ENCODE data around the gene CCDC32.
"Not testable (repeated sequence)": the region's sequence is repeated elsewhere in the genome, so short reads cannot be mapped to it uniquely, and the experiment has no call there.

The CCDC32 gene, protein sequence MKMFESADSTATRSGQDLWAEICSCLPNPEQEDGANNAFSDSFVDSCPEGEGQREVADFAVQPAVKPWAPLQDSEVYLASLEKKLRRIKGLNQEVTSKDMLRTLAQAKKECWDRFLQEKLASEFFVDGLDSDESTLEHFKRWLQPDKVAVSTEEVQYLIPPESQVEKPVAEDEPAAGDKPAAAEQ

DNA sequence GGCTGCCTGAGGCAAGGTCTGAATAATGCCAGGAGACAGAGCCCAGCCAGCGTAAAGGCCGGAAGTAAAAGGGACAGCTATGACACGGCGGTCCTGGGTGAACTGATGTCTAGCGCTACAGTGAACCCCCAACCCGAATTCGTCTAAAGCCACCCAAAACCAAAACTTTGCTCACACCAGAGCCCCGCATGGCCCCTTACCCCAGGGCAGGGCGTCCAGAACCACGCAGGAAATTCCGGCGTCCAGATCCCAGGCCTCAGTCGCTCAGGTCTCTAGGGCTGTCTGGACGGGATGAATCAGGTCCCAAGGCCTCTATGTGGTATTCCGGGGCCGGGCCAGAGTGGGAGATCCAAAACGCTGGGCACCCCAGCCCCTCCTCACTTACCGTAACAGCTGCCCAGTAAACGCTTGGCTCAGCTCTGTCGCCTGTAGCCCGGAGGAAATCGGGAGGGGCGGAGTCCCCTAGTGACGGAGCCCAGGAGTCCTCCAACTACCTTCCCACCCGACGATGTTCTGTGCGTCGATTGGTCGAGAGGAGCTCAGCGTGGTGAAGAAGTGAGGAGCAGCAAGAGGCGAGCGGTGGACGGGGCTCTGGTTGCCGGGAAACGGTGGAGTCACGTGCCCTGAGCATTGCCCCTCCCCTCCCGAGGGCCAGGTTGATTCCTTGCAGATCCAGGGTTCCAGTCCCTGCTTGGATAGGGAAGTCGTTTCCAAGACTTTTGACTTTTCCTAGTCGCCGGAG, at the start of gene CCDC32:
CCDC32 (minus strand) TSS at position 452 of the 742 bp plus-strand sequence. CDS start 2,027 bp downstream, outside the sequence.
- peak; percentile 100 for DNase-seq

DNA sequence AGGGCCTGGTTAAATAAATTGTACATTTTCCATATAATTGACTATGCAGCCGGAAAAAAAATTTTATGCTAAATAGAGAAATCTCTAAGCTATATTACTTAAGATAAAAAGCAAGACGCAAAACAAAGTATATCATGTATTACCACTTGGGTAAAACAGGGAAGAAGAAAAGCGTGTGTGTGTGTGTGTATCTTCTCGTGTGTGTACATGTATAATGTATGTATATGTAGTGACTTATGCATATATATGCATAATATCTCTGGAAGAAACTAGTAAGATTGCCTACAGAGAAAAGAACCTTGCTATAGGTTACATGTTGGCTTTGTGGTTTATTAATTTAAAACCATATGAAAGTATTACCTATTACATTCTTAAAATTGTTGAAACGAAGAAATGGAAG, 48.2 kb upstream of the CCDC32 start:
- DNase-seq: no peak

- DNase-seq: no peak
Measured at GRCh38 chr15:40603935-40604334, 39.1 kb upstream of the CCDC32 start.

DNA sequence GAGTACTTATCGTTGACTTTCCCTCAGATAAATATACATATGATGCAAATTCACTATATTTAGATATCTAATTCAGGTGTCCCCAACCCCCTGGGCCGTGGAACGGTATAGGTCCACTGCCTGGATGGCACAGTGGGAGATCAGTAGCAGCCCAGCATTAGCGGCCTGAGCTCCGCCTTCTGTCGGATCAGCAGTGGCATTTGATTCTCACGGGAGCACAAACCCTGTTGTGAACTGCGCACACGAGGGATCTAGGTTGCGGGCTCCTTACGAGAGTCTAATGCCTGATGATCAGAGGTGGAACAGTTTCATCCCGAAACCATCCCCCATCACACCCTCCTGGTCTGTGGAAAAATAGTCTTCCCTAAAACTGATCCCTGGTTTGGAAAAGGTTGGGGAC, 36.1 kb upstream of the CCDC32 start:
- DNase-seq: no peak

GRCh38 chr15:40598672-40599071, 33.8 kb upstream of the CCDC32 start:
- no peak for DNase-seq

DNA sequence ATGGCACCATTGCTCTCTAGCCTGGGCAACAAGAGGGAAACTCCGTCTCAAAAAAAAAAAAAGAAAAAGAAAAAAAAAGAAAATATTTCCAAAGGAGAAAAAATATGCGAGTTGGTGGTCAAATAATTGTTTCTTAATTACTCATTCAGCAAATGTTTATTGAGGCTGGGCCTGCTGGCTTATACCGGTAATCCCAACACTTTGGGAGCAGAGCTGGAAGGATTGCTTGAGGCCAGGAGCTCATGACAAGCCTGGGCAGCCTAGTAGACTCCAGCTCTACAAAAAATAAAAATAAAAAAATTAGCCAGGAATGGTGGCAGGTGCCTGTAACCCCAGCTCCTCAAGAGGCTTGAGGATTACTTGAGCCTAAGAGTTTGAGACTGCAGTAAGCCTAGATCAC, 33.3 kb upstream of the CCDC32 start:
- no peak for DNase-seq

DNA sequence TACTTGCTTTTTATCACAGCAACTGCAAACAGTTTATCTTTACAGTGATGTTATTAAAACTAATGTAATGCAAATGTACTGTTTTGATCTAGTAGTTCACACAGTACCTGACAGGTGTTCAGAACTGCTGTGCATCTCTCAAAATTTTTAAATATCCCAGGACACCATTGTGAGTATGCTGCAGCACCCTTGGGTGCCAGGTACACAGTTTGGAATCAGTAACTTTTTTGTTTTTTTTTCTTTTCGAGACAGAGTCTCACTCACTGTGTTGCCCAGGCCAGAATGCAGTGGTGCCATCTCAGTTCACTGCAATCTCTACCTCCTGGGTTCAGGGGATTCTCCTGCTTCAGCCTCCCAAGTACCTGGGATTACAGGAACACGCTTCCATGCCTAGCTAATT, 32.2 kb upstream of the CCDC32 start:
- DNase-seq: no peak

DNA sequence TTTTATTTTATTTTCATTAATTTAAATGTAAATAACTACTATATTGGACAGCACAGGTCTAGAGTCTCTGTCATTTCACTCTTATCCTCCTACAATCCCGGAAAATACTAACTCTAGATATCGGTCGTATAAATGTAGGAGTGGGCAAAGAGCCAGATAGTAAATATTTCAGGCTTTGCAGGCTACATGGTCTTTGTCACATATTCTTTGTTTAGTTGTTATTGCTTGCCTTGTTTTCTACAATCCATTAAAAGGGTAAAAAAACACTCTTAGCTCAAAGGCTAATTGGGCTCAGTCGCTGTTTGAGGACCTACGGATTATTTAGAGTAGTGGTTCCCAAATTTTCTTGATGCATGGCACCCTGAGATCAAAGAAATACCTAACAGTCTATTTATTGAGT, 30.9 kb upstream of the CCDC32 start:
- no peak for DNase-seq

- no peak for DNase-seq
Measured at GRCh38 chr15:40595219-40595618, 30.4 kb upstream of the CCDC32 start.

DNA sequence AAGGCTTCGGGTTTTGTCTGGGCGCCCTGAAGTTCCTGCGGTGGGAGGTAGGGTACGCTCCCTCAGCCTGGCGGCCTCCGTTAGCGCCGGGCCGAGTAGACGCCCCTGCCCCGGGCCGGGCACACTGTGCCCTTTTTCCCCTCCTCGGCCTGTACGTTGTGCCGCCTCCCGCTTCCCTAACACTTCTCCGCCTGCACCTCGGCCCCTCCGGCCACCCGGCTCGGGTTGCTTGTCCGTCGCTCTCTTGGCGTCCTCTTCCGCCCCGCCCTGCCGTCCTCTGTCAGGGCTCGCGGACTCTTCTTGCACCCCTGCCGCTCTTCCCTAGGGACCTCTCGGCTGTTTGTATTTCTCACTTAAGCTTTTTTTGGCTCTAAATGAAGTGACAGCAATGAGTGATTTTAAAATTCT, 29.6 kb upstream of the CCDC32 start:
- DNase-seq: peak; percentile 80

- DNase-seq: peak; percentile 98
Measured at GRCh38 chr15:40593588-40594428, 29.0 kb upstream of the CCDC32 start, which contains the start of gene KNL1. Gene KNL1, plus strand, starts transcription at chr15:40594249. Its CDS starts 8,683 bp downstream, at chr15:40602932.

DNA sequence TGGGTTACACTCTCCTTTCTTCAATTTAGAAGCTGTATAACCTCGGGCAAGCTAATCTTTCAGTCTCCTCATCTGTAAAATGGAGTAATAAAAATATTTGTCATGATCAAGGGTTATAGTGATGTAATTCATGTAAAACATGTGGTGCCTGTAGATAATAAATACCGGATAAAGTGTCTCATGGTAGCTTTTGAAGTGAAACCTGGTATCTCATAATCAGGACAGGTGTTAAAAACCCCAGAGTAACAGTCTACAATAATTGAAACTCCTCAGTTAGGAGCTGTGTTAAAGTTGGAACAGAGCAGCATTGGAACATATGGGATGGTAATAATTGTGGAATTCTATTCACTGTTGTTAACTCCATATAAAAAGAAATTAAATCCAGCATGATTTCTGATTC, 28.3 kb upstream of the CCDC32 start:
- no peak for DNase-seq

DNA sequence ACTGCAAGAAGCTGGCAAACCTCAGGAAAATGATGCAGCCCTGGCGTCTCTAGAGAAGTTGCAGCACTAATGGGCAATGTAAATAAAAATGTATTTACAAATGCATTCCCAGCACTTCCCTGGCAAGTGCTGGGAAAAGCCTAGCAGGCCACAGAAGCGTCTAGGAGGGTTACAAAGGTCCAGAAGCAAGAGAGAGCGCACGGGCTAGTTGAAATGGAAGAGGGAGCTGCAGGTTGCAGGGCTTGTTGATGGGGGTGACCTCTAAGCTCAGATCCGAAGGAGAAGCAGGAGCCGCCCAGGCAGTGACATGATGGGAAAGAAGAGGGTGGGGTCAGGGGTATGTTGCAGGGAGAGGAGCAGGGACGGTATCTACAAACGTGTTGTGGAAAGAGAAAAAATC, 26.5 kb upstream of the CCDC32 start:
- no peak for DNase-seq

- DNase-seq: no peak
Measured at GRCh38 chr15:40590667-40591050, 25.8 kb upstream of the CCDC32 start.

GRCh38 chr15:40584191-40584590, 19.3 kb upstream of the CCDC32 start:
- no peak for DNase-seq

GRCh38 chr15:40582726-40583246, 17.9 kb upstream of the CCDC32 start:
- DNase-seq: no peak

DNA sequence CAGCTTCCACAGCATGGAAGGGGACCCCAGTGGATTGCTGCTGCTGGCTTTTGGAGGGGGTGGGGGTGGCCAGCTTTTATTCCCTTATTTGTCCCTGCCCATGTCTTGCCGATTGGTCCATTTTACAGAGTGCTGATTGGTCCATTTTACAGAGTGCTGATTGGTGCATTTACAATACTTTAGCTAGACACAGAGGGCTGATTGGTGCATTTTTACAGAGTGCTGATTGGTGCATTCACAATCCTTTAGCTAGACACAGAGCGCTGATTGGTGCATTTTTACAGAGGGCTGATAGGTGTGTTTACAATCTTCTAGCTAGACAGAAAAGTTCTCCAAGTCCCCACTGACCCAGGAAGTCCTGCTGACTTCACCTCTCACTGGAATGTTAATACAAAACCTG, 17.0 kb upstream of the CCDC32 start:
- DNase-seq: not testable (repeated sequence)

DNA sequence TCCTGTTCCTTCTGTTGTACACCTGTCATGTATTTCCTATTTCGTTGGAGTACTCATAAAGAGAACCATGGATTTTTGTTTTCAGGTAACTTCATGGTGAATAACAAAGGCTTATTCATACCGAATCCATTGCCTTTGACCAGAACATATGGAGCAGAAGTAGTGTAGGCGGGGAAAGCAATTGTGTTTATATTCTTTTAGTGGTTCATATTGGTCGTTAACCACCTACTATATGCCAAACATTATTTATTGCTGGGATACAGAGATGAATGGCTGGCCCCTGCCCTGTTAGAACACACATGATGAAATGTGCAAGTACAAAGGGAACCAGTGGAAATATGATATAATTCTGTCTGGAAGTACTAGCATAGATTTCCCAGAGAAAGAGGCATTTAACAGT, 14.1 kb upstream of the CCDC32 start:
- DNase-seq: no peak

DNA sequence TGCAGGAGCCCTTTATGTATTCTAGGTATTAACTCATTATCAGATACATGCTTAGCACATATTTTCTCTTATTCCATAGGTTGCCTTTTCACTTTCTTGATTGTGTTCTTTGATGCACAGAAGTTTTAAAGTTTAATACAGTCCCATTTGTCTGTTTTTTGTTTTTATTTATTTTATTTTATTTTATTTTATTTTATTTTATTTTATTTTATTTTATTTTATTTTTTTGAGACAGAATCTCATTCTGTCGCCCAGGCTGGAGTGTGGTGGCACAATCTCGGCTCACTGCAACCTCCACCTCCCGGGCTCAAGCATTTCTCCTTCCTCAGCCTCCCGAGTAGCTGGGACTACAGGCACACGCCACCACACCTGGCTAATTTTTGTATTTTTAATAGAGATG, 12.1 kb upstream of the CCDC32 start:
- DNase-seq: not testable (repeated sequence)

DNA sequence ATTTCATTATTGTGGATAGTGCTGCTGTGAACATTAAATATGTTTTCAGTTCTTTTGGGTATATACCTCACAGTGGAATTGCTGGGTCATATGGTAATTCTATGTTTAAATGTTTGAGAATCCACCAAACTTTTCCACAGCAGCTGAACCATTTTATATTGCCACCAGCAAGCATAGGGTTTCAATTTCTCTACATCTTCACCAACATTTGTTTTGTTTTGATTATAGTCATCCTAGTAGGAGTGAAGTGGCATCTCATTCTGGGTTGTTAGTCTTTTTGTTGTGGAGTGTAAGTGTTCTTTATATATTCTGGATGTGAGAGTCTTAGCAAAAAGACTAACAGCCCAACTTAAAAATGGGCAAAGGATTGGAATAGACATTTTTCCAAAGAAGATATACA, 10.3 kb upstream of the CCDC32 start:
- DNase-seq: no peak

- peak; percentile 87 for DNase-seq
Measured at GRCh38 chr15:40569129-40569953, 4.5 kb upstream of the CCDC32 start, which contains the start of gene RPUSD2. Gene RPUSD2, plus strand, starts transcription at chr15:40569299. Its CDS starts 39 bp downstream, at chr15:40569338.

DNA sequence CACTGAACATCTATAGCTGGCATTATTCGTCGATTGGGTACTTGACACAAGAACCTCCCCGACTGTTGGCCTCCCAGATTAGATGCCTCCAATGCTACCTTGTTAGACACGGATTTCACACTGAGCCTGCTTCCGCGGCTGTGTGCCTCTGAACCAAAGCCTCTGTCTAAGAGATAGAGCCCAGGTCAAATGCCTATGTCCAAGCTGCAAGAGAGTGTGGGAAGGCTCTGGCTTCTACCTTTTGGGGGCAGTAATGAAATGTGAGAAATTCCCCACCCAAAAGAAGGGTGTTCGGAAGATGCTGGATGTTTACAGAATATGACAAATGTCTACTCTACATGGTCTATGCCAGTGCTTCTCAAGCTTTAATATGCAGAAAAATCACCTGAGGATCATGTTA, 2.3 kb upstream of the CCDC32 start:
- DNase-seq: no peak
